ENCODE measurements around the gene SLC4A5.
A peak's percentile ranks its signal among the peaks of the same experiment; 100 is the strongest.
"Not testable (repeated sequence)": the region's sequence is repeated elsewhere in the genome, so short reads cannot be mapped to it uniquely, and the experiment has no call there.

The SLC4A5 gene

DNA sequence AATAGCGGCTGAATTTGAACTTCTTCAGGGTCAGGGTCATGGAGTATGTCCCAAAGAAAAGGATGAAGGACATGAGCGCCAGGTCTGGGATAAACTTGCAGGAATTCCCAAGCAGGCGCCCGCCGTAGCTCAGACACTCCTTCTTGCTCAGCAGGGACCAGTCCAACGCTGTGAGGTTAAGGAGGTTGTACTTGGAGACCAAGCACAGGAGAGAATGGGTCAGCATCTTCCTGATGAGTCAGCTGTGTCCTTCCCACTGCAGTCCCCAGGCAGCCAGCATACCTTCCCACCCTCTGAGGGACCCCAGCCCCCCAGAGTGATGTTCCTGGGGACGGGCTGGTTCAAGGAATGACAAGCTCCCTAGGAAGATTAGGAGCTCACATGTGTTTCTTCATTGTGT lies 103.9 kb downstream of the SLC4A5 start:
- Histone ChIP-seq H3K36me3 (no peaks in the 10 kb centered on the region), H4K20me1 (no peaks in the 10 kb centered on the region), H3K4me2 (peak overlapping the region in 5 of 11 experiments; percentile 2 to 15 (median 7); a peak in 6 of 22 replicates), H3K4me3 (no peak overlapping the region), H3K27me3 (no peaks in the 10 kb centered on the region), H3K9me3 (replicated peaks in 1 of 11) (peaks cover 0 to 6% (median 0%) of the 10 kb centered on the region in 11 experiments; a peak in 2 of 22 replicates), H3K27ac (no peak overlapping the region), H3K9ac (no peak overlapping the region), H3K4me1 (peaks cover 0 to 25% (median 0%) of the 10 kb centered on the region in 10 experiments; a peak in 8 of 20 replicates)
- no peak for TF ChIP-seq Cebpa-rat (IDR thresholded peaks at IDR 0.05)

GRCh38 chr2:74238879-74239278 lies 104.3 kb downstream of the SLC4A5 start:
- peak overlapping the region in 5 of 11 experiments; percentile 2 to 15 (median 7); a peak in 7 of 22 replicates for H3K4me2 ChIP-seq
- peaks cover 0 to 6% (median 0%) of the 10 kb centered on the region in 11 experiments; a peak in 2 of 22 replicates for H3K9me3 ChIP-seq (replicated peaks in 1 of 11)
- H3K36me3 ChIP-seq: no peaks in the 10 kb centered on the region
- H3K27ac ChIP-seq: 0 out of 22 replicates have a peak overlapping the region, but pooled peaks of 1 of the 11 experiments have one; percentile 17
- no peak overlapping the region for H3K9ac ChIP-seq
- H3K27me3 ChIP-seq: no peaks in the 10 kb centered on the region
- peaks cover 0 to 25% (median 0%) of the 10 kb centered on the region in 10 experiments; a peak in 8 of 20 replicates for H3K4me1 ChIP-seq
- H4K20me1 ChIP-seq: no peaks in the 10 kb centered on the region
- H3K4me3 ChIP-seq: no peak overlapping the region
- no peak for TF ChIP-seq Cebpa-rat (IDR thresholded peaks at IDR 0.05)

- peaks cover 0 to 6% (median 0%) of the 10 kb centered on the region in 11 experiments; a peak in 2 of 22 replicates for H3K9me3 ChIP-seq (replicated peaks in 1 of 11)
- no peaks in the 10 kb centered on the region for H3K36me3 ChIP-seq
- no peak for TF ChIP-seq Cebpa-rat (IDR thresholded peaks at IDR 0.05)
- H3K9ac ChIP-seq: no peak overlapping the region
- H3K4me3 ChIP-seq: no peak overlapping the region
- no peak overlapping the region for H3K27ac ChIP-seq
- no peaks in the 10 kb centered on the region for H4K20me1 ChIP-seq
- no peaks in the 10 kb centered on the region for H3K27me3 ChIP-seq
- peaks cover 0 to 17% (median 0%) of the 10 kb centered on the region in 10 experiments; a peak in 8 of 20 replicates for H3K4me1 ChIP-seq
- no peak overlapping the region for H3K4me2 ChIP-seq
These were observed 108.2 kb downstream of the SLC4A5 start for GRCh38 chr2:74235041-74235440.

- Histone ChIP-seq H3K4me3 (no peak overlapping the region), H3K36me3 (no peaks in the 10 kb centered on the region), H3K9me3 (replicated peaks in 1 of 11) (no peaks in the 10 kb centered on the region), H3K4me2 (no peak overlapping the region), H3K27ac (no peak overlapping the region), H3K27me3 (no peaks in the 10 kb centered on the region), H3K9ac (no peak overlapping the region), H3K4me1 (peaks cover 0 to 5% (median 0%) of the 10 kb centered on the region in 10 experiments; a peak in 4 of 20 replicates), H4K20me1 (no peaks in the 10 kb centered on the region)
- no peak for TF ChIP-seq Cebpa-rat (IDR thresholded peaks at IDR 0.05)
These were observed 109.6 kb downstream of the SLC4A5 start for GRCh38 chr2:74233648-74234047.

DNA sequence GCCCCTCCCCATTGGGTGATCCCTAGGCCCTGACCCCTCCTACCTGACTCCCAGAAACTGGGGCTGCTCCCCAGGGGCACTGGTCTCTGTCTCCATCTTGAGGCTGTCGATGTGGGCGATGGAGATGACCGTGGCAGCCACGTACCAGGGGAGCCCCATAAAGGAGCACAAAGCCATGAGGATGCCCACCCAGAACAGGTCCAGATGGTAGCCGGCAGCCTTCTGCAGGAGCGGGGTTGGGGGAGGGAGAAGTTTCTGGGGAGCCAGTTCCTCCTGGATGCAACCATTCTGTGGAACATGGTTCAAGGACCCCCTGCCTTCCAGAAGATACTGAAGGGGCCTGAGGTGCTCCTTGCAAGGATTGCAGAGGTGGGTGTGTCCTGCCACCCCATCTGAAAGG lies 110.8 kb downstream of the SLC4A5 start:
- TF ChIP-seq Cebpa-rat (IDR thresholded peaks at IDR 0.05): no peak
- no peaks in the 10 kb centered on the region for H3K36me3 ChIP-seq
- H3K9me3 ChIP-seq (replicated peaks in 1 of 11): no peaks in the 10 kb centered on the region
- no peak overlapping the region for H3K27ac ChIP-seq
- H3K4me1 ChIP-seq: no peaks in the 10 kb centered on the region
- no peaks in the 10 kb centered on the region; a peak in 2 of 22 replicates for H4K20me1 ChIP-seq
- no peak overlapping the region for H3K4me3 ChIP-seq
- H3K9ac ChIP-seq: no peak overlapping the region
- H3K27me3 ChIP-seq: no peaks in the 10 kb centered on the region
- no peak overlapping the region for H3K4me2 ChIP-seq

- peaks cover 3 to 16% (median 13%) of the 10 kb centered on the region in 10 experiments; a peak in 16 of 20 replicates for H3K4me1 ChIP-seq
- H3K4me2 ChIP-seq; H3K36me3 ChIP-seq; H3K9me3 ChIP-seq (replicated peaks in 1 of 11); H3K9ac ChIP-seq; H3K27ac ChIP-seq; H3K27me3 ChIP-seq; H4K20me1 ChIP-seq; H3K4me3 ChIP-seq: not testable (repeated sequence)
These were observed 113.4 kb downstream of the SLC4A5 start for GRCh38 chr2:74229865-74230264.

GRCh38 chr2:74228772-74229171 lies 114.4 kb downstream of the SLC4A5 start:
- TF ChIP-seq Cebpa-rat (IDR thresholded peaks at IDR 0.05): no peak
- H3K4me1 ChIP-seq: peaks cover 12 to 26% (median 15%) of the 10 kb centered on the region in 10 experiments; a peak in 18 of 20 replicates
- H3K27ac ChIP-seq: no peak overlapping the region
- peaks cover 0 to 7% (median 0%) of the 10 kb centered on the region in 11 experiments; a peak in 5 of 22 replicates for H4K20me1 ChIP-seq
- 0 out of 22 replicates have a peak, but pooled peaks cover 0 to 6% (median 0%) of the 10 kb centered on the region in 11 experiments for H3K36me3 ChIP-seq
- H3K9ac ChIP-seq: no peak overlapping the region
- no peaks in the 10 kb centered on the region for H3K9me3 ChIP-seq (replicated peaks in 1 of 11)
- H3K4me3 ChIP-seq: no peak overlapping the region
- H3K27me3 ChIP-seq: no peaks in the 10 kb centered on the region
- H3K4me2 ChIP-seq: no peak overlapping the region

DNA sequence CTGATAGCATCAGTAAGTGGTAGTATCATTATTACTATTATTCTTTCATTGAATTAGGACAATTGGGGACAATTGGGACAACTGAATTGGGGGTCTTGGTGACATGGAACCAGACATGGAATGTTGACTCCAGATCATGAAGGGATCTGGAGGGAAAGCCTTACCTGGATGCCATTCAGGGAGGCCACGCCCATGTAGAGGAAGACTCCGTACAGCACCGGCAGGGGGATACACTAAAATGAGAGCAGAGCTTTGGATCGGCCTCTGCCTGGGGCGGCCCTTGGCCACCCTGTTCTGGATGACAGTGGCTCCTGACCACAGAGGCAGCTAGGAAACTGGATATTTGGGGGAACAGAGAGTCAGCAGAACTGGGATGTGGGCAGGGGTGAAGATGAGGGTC lies 115.6 kb downstream of the SLC4A5 start:
- TF ChIP-seq Cebpa-rat (IDR thresholded peaks at IDR 0.05): no peak
- no peak overlapping the region for H3K9ac ChIP-seq
- peaks cover 12 to 37% (median 20%) of the 10 kb centered on the region in 10 experiments; a peak in 18 of 20 replicates for H3K4me1 ChIP-seq
- H3K4me3 ChIP-seq: no peak overlapping the region
- H3K9me3 ChIP-seq (replicated peaks in 1 of 11): no peaks in the 10 kb centered on the region
- H4K20me1 ChIP-seq: peaks cover 0 to 10% (median 0%) of the 10 kb centered on the region in 11 experiments; a peak in 7 of 22 replicates
- no peak overlapping the region for H3K4me2 ChIP-seq
- H3K27ac ChIP-seq: no peak overlapping the region
- no peaks in the 10 kb centered on the region for H3K27me3 ChIP-seq
- peaks cover 0 to 7% (median 0%) of the 10 kb centered on the region in 11 experiments; a peak in 1 of 22 replicates for H3K36me3 ChIP-seq

DNA sequence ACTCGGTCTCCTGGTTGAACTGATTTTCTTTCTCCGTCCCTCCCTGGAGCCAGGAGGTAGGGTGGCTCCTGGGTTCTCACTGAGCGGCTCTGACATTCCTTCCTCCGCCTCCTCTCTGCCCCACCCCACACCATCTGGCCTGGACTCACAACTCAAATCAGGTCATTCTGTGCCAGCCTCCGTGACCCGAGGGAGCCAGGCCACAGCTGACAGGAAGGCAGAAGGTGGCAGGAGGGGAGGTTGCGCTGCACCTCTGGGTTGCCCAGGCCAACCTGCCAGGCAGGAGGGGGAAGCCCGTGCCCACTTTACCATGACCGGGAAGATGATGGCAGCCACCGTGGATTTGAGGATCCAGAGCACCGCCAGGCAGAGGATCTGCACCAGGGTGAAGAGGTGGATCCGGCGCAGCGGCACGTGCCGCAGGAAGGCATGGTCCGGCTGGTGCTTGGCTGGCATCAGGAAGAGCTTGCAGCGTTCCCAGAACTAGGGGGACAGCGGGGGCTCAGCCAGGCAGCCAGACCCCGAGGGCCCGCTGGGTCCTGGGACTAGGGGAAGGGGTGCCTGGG lies 116.5 kb downstream of the SLC4A5 start:
- Histone ChIP-seq H4K20me1 (peaks cover 0 to 20% (median 0%) of the 10 kb centered on the region in 11 experiments; a peak in 7 of 22 replicates), H3K4me2 (peak overlapping the region in 5 of 11 experiments; percentile 1 to 30 (median 13); a peak in 5 of 22 replicates), H3K27ac (no peak overlapping the region), H3K4me1 (peaks cover 12 to 46% (median 25%) of the 10 kb centered on the region in 10 experiments; a peak in 18 of 20 replicates), H3K4me3 (no peak overlapping the region), H3K9ac (no peak overlapping the region), H3K27me3 (no peaks in the 10 kb centered on the region), H3K9me3 (replicated peaks in 1 of 11) (no peaks in the 10 kb centered on the region), H3K36me3 (peaks cover 0 to 16% (median 6%) of the 10 kb centered on the region in 11 experiments; a peak in 15 of 22 replicates)
- TF ChIP-seq Cebpa-rat (IDR thresholded peaks at IDR 0.05): no peak

Data from BLaER1 treated with 17β-estradiol and CSF1 and Interleukin-3, amounts not matched to agents 10 nM and 100 nM (cell line).